A673 (cell line): Measurements from ENCODE around the gene HIP1.

Experiments
- EZH2 ChIP-seq: fragments of 200-600 bp; sonication (generic); IDR thresholded peaks from 2 replicates; pipeline ENCODE4 v1.6.1; 2017; ENCODE audit warnings: borderline replicate concordance, low read depth, mild to moderate bottlenecking, mixed read lengths, antibody characterized with exemption, low read length; ENCODE audit not compliant: poor library complexity, severe bottlenecking
- TF ChIP-seq, protein P1 (sequence below): fragments of 300-800, 200-600 bp; sonication (generic); conservative IDR thresholded peaks from 2 replicates; pipeline ENCODE4 v1.5.1; 2017; ENCODE audit warnings: low read depth, mild to moderate bottlenecking, antibody characterized with exemption, low read length, moderate library complexity, mixed read lengths

DNA sequence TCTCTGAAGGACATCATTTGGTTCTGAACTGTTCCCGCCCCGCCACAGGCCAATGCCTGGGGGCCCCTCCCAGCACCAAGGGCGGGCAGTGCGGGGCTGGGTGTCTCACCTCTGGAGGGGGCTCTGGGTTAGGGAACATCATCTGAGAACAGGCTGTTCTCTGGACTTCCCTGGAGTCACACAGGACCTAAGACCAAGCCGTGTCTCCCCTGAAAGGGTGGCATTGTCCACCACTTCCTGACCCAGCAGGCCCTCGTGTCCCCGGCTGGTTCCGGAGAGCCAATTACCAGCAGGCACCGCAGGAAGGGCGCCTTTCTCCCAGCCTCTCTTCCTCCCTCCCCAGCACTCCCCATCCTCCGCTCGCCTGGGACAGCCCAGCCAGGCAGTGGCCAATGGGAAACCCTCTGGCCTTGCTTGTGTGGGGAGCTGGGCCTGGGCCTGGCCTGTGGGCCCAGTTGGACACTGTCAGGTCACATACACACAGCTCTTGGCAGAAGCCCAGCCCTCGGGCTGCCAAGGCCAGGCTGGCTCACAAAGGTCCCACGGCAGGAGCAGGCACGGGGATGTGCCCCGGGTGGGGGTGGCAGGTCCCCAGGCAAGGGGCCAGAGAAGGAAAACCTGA is 127.1 kb downstream of the HIP1 start:
- TF ChIP-seq EZH2, result no peak
- TF ChIP-seq, protein P1, sequence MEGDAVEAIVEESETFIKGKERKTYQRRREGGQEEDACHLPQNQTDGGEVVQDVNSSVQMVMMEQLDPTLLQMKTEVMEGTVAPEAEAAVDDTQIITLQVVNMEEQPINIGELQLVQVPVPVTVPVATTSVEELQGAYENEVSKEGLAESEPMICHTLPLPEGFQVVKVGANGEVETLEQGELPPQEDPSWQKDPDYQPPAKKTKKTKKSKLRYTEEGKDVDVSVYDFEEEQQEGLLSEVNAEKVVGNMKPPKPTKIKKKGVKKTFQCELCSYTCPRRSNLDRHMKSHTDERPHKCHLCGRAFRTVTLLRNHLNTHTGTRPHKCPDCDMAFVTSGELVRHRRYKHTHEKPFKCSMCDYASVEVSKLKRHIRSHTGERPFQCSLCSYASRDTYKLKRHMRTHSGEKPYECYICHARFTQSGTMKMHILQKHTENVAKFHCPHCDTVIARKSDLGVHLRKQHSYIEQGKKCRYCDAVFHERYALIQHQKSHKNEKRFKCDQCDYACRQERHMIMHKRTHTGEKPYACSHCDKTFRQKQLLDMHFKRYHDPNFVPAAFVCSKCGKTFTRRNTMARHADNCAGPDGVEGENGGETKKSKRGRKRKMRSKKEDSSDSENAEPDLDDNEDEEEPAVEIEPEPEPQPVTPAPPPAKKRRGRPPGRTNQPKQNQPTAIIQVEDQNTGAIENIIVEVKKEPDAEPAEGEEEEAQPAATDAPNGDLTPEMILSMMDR, result no peak
